Measurements from ENCODE around the gene NEURL1B. TPM values are rescaled to one million over a fixed set of nuclear protein-coding genes. Genes with fewer than 3 reads are reported as not detected.

The NEURL1B gene
- total RNA-seq, 1 experiment from 2014 or later, result 18.8 TPM

DNA sequence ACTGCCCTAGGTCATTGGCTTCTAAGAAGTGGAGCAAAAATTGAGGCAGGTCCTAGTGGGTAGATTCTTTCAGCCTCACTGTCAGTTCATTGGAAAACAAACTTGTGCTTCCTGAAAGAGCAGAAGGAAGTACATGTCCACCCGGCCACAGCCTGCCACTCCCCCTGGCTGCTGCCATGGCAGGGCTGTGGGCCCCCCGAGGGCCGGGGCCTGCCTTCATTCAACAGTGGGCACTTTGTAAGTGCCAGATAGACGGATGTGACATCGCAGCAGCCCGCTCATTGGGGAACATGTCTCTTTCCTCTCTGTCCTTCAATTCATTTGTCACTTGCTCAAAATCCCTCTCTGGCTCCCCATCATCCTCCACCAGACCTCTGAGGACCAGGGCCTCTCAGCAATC lies 20.6 kb upstream of the NEURL1B start:
- H3K36me3 ChIP-seq, result no peaks in the 10 kb centered on the region
- H3K4me3 ChIP-seq, result no peak overlapping the region
- H3K27me3 ChIP-seq, result no peaks in the 10 kb centered on the region; the same call in 1 of the 2 replicates
- peaks cover 5% of the 10 kb centered on the region; the same call in 1 of the 2 replicates for H3K9me3 ChIP-seq (replicated peaks)
- no peaks in the 10 kb centered on the region; the same call in 1 of the 2 replicates for H3K4me1 ChIP-seq
- H3K27ac ChIP-seq, result no peak overlapping the region
- DNase-seq, result no peak

DNA sequence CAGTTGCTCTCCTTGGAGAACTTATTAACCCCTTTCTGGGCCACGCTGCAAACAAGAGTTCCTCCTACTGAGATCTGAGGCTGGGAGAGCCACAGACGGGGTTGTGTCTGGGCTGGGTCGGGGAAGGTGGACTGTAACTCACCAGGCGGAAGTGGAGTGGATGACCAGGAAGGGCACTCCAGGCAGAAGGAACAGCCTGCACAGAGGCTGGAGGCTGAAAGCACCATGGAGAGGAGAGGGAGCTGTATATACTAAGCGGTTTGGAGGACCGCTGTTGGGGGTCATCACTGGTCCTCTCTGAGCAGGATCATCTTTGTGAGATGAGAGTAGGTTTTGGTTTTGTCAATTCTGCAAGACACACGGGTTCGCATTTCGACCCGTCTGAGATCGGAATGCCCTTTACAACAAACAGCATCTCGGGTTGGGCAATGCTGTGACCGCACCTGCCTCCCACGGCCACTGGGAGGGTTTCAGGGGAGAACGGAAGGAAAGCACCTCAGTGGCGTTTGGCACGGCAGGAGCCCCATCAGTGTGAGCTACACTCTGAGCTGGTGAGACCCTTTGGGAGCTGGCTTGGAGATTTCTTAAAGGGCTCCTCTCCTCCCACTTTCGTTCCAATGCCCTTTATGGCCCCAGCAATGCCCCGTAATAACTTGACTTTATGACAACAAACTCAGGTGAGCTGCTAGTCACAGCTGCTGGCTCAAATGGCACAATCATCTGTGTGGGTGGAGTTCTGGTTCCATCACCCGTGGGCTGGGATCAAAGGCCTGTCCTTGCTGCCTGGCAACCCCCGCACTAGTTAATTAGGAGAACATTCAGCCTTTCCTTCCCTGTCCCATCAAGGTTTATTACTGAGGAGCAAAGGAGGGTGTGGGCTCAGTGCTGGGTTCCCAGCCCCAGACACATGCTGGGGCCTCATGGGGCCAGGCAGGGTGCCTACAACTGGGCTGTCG lies 18.7 kb upstream of the NEURL1B start:
- H3K36me3 ChIP-seq, result no peaks in the 10 kb centered on the region
- no peaks in the 10 kb centered on the region for H3K27me3 ChIP-seq
- DNase-seq, result no peak
- no peak overlapping the region for H3K27ac ChIP-seq
- H3K4me1 ChIP-seq, result peaks cover 2% of the 10 kb centered on the region; the same call in 1 of the 2 replicates
- H3K4me3 ChIP-seq, result no peak overlapping the region
- H3K9me3 ChIP-seq (replicated peaks), result no peaks in the 10 kb centered on the region

DNA sequence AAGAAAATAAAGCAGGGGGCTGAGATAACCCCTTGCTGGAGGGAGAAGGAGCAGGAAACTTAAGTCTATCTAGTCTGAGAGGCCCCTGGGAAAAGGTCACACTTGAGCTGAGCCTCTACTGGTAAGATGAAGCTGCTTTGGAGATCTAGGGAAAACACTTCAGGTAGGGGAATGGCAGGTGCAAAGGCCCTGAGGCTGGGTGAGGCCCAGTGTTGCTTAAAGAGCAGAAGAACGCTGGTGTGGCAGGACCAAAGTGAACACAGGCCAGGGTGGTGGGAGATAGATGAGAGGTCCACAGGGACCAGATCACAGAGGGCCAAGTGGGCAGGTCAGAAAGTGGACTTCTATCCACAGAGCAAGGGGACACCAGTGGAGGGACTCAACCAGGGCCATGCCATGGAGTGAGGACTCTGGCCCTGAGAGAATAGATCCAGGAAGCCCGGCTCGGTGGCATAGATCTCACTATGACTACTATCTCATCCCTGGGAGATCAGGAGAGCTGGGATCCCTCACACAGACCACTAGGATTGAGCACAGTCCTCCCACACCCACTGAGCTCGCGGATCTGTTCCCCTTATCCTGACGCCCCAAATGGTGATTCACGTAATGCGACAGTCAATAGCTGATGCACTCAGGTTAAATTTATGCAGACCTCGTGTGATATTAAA lies 17.6 kb upstream of the NEURL1B start:
- no peak for DNase-seq
- Histone ChIP-seq H3K4me3 (no peak overlapping the region), H3K4me1 (peaks cover 2% of the 10 kb centered on the region; the same call in 1 of the 2 replicates), H3K27ac (no peak overlapping the region), H3K9me3 (replicated peaks) (no peaks in the 10 kb centered on the region), H3K36me3 (no peaks in the 10 kb centered on the region), H3K27me3 (no peaks in the 10 kb centered on the region)

DNA sequence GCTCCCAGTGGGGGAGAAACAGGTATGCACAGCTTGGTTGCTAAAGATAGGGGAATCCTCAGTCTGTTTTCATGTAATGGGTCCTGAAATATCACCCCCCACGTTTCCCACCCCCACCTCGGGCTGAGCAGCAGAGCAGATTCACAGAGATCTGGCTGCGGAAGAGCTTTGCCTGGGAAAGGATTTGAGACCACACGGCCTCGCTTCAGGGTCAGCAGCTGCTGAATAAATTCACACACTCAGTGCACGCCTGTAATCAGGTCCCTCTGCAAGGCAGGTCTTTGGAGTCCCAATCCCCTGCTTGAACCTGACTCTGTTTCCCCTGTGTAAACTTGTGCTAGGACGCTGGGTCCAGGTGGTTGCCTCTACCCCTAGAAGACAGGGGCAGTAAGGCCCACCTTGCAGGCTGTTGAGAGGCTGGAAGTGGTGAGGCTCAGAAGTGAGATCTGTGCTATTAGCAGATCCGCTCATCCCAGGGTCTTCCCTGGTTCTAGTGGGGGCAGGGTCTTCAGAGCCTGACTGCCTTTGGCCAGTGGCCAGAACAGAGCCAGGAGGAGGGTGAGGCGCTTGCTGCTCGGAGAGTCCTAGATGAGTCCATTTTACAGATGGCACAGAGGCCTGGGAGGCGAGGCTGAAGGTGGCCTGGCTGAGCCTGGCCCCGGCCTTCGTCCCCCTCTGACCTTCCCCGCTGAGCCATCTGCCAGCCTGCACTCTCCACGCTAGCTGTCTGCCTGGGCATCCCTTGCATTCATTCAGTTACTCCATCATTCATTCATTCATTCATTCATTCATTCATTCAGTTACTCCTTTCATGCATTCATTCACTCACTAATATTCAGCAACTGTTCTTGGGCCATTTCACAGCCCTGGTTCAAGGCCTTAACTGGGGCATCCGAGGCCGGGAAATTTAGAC lies 16.7 kb upstream of the NEURL1B start:
- Histone ChIP-seq H3K36me3 (no peaks in the 10 kb centered on the region), H3K4me3 (no peak overlapping the region), H3K4me1 (peaks cover 2% of the 10 kb centered on the region; the same call in 1 of the 2 replicates), H3K9me3 (replicated peaks) (no peaks in the 10 kb centered on the region), H3K27me3 (no peaks in the 10 kb centered on the region), H3K27ac (no peak overlapping the region)
- peak in 1 of 2 experiments; percentile 40 for DNase-seq

DNA sequence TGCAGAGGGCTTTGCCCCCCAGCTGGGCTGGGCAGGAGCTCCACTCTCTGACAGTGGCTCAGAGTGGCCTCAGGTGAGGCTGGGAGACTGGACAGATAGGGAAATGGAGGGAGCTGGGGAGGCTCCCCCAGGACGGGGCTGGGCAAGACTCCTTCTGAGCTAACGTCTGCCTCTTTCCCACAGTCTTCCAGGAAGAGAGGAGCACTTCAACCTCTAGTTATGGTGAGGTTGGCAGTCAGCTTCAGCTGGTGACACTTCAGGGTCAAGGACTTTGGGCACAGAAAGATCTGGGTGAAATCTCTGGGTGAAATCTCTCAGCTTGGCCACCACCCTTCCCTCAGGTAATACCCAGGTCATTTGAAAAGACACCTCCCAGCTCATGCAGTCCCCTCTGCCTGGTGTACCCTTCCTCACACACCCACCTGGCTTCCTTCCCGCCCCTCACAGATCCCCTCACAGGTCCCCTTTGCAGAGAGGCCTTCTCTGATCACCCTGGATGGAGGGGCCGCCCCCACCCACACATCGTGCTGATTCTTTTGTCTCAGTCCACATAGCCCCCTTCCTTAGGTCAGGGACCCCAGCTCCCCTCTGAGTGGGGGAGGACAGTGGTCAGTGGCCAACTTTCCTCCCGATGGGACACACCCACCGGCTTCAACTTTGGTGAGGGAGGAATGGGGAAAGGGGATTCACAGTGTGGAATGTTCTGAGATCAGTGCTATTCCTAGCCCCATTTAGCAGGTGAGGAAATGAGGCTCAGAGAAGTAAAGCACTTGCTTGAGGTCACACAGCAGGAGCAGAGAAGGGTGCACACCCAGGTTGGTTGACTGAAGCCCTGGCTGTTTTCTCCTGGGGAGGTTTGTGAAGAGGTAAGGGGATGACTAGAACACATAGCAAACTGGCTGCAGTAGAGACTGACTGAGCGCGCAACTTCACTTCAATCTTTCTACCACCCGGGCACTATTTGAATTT lies 15.8 kb upstream of the NEURL1B start:
- Histone ChIP-seq H3K4me3 (no peak overlapping the region), H3K9me3 (replicated peaks) (no peaks in the 10 kb centered on the region), H3K4me1 (peaks cover 2% of the 10 kb centered on the region; the same call in 1 of the 2 replicates), H3K27ac (no peak overlapping the region), H3K27me3 (no peaks in the 10 kb centered on the region), H3K36me3 (no peaks in the 10 kb centered on the region)
- DNase-seq, result no peak

DNA sequence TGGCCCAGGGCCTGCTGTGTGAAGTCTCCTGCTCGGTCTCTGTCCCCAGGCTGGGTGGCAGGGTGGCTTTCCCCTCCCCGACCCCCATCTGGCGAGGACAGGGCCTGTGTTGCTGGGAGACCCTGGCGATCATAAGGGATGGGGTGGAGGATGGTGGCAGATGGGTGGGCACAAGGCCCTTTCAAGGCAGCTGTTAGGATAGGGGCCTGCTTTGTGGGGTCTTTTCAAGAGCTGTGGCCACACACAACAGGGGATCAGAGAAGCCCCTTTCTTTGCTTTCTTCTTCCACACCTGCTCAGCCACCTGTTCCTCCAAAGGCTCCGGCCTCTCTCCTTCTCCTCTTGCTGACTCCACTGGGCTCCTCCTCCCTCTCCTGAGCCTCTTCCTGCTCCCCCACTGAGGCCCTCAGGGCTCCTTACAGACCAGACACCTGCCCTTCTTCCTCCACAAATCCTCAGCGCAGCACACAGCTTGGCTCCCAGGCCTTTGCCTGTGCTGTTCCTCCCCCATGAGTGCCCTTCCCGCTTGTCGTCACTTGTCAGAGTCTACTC lies 15.0 kb upstream of the NEURL1B start:
- H3K4me1 ChIP-seq, result 0 out of 2 replicates have a peak, but pooled peaks cover 2% of the 10 kb centered on the region
- H3K9me3 ChIP-seq (replicated peaks), result no peaks in the 10 kb centered on the region
- no peak overlapping the region for H3K4me3 ChIP-seq
- H3K27me3 ChIP-seq, result no peaks in the 10 kb centered on the region
- no peak overlapping the region for H3K27ac ChIP-seq
- DNase-seq, result peak in 1 of 2 experiments; percentile 46
- no peaks in the 10 kb centered on the region for H3K36me3 ChIP-seq

DNA sequence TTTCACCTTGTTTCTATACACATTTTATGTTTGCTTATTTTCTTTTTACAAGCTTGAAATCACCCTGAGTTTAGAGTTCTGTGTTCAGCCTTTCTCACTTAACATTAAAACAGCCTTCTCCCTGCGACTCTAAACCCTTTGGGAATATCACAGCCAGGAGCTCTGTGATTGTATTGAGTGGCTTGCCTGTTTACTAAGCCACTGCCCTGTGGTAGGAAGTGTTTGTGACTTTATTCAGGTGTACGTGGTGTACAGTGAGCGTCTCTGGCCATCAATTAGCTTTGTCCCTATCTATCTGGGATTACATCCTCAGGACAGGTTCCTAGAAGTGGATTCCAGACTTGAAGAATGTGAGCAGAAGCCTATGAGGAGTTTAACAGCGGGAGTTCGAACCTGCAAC lies 11.0 kb upstream of the NEURL1B start:
- H3K36me3 ChIP-seq, result no peaks in the 10 kb centered on the region
- H3K4me3 ChIP-seq, result no peak overlapping the region
- H3K27me3 ChIP-seq, result no peaks in the 10 kb centered on the region
- H3K4me1 ChIP-seq, result 0 out of 2 replicates have a peak, but pooled peaks cover 2% of the 10 kb centered on the region
- no peak for DNase-seq
- H3K9me3 ChIP-seq (replicated peaks), result no peaks in the 10 kb centered on the region
- no peak overlapping the region for H3K27ac ChIP-seq

DNA sequence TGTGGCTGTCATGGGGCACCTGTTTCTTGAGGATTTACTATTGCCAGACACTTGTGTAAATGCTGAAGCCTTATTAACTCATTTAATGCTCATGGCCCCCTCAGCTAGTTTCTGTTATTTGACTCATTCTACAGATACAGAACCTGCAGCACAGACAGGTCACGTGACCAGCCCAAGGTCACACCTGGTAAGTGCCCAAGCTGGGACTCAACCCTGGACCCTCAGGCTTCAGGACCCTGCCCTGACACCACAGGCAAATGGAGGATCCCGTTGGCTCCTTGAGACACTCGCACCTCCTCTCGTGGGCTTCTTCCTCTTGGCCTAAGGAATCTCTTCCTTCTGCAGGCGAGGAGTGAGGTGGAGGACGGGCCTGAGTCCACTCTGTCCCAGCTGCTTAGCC lies 10.6 kb upstream of the NEURL1B start:
- Histone ChIP-seq H3K36me3 (no peaks in the 10 kb centered on the region), H3K27me3 (no peaks in the 10 kb centered on the region), H3K4me1 (0 out of 2 replicates have a peak, but pooled peaks cover 2% of the 10 kb centered on the region), H3K27ac (no peak overlapping the region), H3K9me3 (replicated peaks) (no peaks in the 10 kb centered on the region), H3K4me3 (no peak overlapping the region)
- no peak for DNase-seq

DNA sequence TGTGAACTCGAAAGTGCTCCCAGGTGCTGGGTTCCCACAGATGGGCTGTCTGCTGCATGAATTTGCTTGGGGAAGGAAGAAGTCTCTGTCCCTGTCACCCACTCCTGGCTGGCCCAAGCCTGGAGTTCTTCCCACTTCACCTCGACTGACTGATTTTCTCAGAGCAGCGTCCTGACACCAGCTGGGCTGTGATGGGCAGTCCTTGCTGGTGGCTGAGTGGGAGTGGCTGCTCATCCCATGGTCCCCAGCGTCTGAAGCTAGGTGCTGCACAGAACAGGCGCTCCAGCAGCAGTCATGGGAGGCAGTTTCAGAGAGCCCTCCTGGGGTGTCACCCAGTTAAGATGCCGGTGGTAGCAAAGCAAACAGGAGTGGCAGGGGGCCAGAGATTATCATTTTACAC lies 10.1 kb upstream of the NEURL1B start:
- H3K27me3 ChIP-seq, result no peaks in the 10 kb centered on the region
- H3K9me3 ChIP-seq (replicated peaks), result no peaks in the 10 kb centered on the region
- H3K4me1 ChIP-seq, result 0 out of 2 replicates have a peak, but pooled peaks cover 2% of the 10 kb centered on the region
- no peak for DNase-seq
- no peaks in the 10 kb centered on the region for H3K36me3 ChIP-seq
- no peak overlapping the region for H3K4me3 ChIP-seq
- H3K27ac ChIP-seq, result no peak overlapping the region

DNA sequence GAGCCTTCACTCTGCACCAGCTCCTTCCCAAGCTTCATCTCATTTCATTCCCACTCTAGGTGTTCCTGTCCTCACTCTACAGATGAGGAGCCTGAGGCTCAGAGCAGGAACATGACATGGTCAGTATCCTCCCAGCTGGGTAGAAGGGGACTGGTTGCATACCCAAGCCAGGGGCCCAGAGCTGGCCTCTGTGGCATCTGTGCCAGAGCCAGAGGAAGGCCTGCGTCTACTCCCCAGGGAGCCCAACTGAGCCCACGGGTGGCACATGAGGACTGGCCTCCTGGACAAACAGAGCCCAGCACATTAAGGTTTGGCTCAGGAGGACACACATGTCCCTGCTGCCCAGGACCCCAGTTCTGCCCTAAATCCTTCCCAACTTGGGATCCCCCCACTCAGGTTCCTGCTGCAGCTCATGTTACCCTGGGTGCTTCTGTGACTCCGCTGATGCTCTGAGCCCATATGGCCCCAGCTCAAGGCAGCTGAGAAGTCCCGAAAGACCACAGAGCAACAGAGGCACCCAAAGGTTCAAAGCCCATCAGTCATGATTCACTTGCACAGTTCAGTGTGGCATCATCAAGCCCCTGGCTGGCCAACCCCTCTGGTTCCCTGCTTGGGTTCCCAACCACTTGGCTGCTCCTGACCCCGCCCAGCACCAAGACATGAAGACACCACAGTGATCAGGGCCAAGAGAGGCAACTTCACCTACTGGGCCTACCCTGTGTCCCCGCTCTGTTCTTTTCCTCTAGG lies 8.5 kb upstream of the NEURL1B start:
- no peak overlapping the region for H3K4me3 ChIP-seq
- H3K36me3 ChIP-seq, result no peaks in the 10 kb centered on the region
- H3K4me1 ChIP-seq, result no peaks in the 10 kb centered on the region
- no peaks in the 10 kb centered on the region for H3K9me3 ChIP-seq (replicated peaks)
- no peak for DNase-seq
- no peaks in the 10 kb centered on the region for H3K27me3 ChIP-seq
- H3K27ac ChIP-seq, result no peak overlapping the region

DNA sequence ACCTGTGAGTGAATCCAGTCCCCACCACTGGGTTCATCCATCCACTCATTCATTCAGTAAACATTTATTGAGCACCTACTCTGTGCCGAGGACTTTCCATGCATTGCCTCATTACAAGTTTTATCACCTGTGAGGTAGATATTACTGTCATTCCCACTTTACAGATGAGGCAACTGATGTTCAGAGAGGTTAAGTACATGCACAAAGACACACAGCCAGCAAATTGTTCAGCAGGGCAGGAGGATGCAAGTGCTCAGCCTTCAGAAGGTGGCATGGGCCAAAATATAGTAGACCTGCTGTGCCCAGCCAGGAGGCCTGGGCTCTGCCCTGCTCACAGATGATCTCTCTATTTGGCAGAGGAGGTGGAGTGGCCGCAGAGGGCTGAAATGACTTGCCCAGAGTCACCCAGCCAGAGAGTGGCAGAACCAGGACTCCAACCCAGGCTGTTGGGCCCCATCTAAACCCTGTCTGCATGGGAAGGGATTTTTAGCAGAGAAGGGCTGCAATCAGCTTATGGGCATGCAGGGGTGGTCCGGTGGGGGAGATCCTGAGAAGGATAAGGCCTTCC lies 7.6 kb upstream of the NEURL1B start:
- Histone ChIP-seq H3K27ac (no peak overlapping the region), H3K4me1 (no peaks in the 10 kb centered on the region), H3K9me3 (replicated peaks) (no peaks in the 10 kb centered on the region)

DNA sequence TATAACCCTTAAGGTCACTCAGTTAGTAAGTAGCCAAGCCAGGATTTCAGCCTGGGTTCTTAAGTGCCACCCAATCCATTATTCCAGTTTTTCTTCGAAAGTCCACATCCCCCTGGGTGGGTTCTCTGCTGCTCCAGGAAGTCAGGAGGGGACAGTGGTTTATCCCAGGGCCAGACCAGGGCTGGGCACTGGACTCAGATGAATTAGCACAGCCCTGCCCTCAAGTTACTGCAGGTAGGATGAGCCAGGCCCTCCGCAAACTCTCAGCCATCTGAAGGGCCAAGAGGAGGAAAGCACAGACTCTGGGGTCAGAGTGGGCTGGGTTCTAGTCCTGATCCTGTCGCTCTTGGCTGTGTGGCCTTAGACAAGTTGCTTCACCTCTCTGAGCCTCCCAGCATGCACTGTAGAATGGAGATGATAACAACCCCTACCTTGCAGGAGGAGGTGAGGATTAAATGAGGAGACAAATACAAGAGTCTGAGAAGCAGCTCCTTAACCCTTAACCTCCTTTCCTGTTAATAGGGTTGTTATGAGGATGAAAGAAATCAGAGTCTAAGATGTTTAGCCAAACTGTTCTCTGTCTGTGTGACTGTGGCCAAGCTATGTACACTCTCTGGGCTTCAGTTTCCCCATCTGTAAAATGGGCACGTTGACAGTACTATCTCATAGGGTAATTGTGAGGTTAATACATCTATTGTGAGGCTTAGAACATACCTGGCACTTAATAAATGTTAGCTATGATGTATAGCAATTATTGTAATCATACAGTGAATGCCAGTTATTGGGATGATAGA lies 6.8 kb upstream of the NEURL1B start:
- DNase-seq, result no peak
- H3K4me3 ChIP-seq, result no peak overlapping the region
- no peaks in the 10 kb centered on the region for H3K27me3 ChIP-seq
- H3K27ac ChIP-seq, result no peak overlapping the region
- H3K4me1 ChIP-seq, result no peaks in the 10 kb centered on the region
- H3K36me3 ChIP-seq, result no peaks in the 10 kb centered on the region
- no peaks in the 10 kb centered on the region for H3K9me3 ChIP-seq (replicated peaks)

More for the DNA sequence above, 7.6 kb upstream of the NEURL1B start:
- Histone ChIP-seq H3K27me3 (no peaks in the 10 kb centered on the region), H3K4me3 (no peak overlapping the region), H3K36me3 (no peaks in the 10 kb centered on the region)
- DNase-seq, result no peak

Data from SJCRH30 (cell line).